HEK293 (cell line): ENCODE measurements around the gene DNMT1.

Experiments used
- GFI1B ChIP-seq: fragments of 450-650 bp; formaldehyde crosslinking; IDR thresholded peaks from 2 replicates; pipeline ENCODE4 v1.5.1; 2016; ENCODE audit warnings: missing biosample characterization, missing genetic modification characterization
- KLF1 ChIP-seq: fragments of 450-650 bp; formaldehyde crosslinking; IDR thresholded peaks from 2 replicates; pipeline ENCODE4 v1.5.1; 2016; ENCODE audit warnings: missing biosample characterization, missing genetic modification characterization
- KLF10 ChIP-seq: fragments of 450-650 bp; IDR thresholded peaks from 2 replicates; pipeline ENCODE4 v1.5.1; 2018; ENCODE audit warnings: missing biosample characterization, mild to moderate bottlenecking, missing genetic modification characterization
- ZNF350 ChIP-seq: fragments of 450-650 bp; formaldehyde crosslinking; IDR thresholded peaks from 2 replicates; pipeline ENCODE4 v1.5.0; 2017; ENCODE audit warnings: missing biosample characterization, mild to moderate bottlenecking, missing genetic modification characterization
- TF ChIP-seq, protein P1 (sequence below): fragments of 450-650 bp; formaldehyde crosslinking; IDR thresholded peaks from 2 replicates; pipeline ENCODE4 v1.5.1; 2016; ENCODE audit warnings: missing biosample characterization, missing genetic modification characterization
- TF ChIP-seq, protein P2 (sequence below): fragments of 450-650 bp; formaldehyde crosslinking; IDR thresholded peaks from 2 replicates; pipeline ENCODE4 v1.5.1; 2016; ENCODE audit warnings: missing biosample characterization, missing genetic modification characterization

- TF ChIP-seq, protein P1, sequence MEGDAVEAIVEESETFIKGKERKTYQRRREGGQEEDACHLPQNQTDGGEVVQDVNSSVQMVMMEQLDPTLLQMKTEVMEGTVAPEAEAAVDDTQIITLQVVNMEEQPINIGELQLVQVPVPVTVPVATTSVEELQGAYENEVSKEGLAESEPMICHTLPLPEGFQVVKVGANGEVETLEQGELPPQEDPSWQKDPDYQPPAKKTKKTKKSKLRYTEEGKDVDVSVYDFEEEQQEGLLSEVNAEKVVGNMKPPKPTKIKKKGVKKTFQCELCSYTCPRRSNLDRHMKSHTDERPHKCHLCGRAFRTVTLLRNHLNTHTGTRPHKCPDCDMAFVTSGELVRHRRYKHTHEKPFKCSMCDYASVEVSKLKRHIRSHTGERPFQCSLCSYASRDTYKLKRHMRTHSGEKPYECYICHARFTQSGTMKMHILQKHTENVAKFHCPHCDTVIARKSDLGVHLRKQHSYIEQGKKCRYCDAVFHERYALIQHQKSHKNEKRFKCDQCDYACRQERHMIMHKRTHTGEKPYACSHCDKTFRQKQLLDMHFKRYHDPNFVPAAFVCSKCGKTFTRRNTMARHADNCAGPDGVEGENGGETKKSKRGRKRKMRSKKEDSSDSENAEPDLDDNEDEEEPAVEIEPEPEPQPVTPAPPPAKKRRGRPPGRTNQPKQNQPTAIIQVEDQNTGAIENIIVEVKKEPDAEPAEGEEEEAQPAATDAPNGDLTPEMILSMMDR (tag by site-specific recombination): no peak
- TF ChIP-seq ZNF350 (tag by site-specific recombination): no peak
- no peak for TF ChIP-seq KLF10
- no peak for TF ChIP-seq KLF1
- TF ChIP-seq, protein P2, sequence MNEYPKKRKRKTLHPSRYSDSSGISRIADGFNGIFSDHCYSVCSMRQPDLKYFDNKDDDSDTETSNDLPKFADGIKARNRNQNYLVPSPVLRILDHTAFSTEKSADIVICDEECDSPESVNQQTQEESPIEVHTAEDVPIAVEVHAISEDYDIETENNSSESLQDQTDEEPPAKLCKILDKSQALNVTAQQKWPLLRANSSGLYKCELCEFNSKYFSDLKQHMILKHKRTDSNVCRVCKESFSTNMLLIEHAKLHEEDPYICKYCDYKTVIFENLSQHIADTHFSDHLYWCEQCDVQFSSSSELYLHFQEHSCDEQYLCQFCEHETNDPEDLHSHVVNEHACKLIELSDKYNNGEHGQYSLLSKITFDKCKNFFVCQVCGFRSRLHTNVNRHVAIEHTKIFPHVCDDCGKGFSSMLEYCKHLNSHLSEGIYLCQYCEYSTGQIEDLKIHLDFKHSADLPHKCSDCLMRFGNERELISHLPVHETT (tag by site-specific recombination): no peak
- TF ChIP-seq GFI1B: no peak
Observed at GRCh38 chr19:10104130-10104513, 90.6 kb downstream of the DNMT1 start.
